Endothelial cell of umbilical vein (primary cell): ENCODE results near the gene MACROD2. TPM values are rescaled to one million over a fixed set of nuclear protein-coding genes. Genes with fewer than 3 reads are reported as not detected.

ENCODE experiments used
- BruUV-seq: library from RNA; stranded (reverse); fragments of 400-500 nt; replicated peaks from 2 replicates; lab custom pipeline; 2021; lab: Mats Ljungman, UMichigan
- CTCF ChIA-PET: fragments of 300-600, 350-600 bp; sonication (Branson Sonifier 250); formaldehyde crosslinking; loops from one replicate; lab custom pipeline; 2021; ENCODE audit warnings: antibody characterized with exemption, inconsistent platforms; lab: Charles Lee
- POLR2A ChIA-PET: fragments of 300-600, 350-600 bp; sonication (Branson Sonifier 250); formaldehyde crosslinking; loops from one replicate; lab custom pipeline; 2021; ENCODE audit warnings: antibody characterized with exemption, inconsistent platforms; lab: Charles Lee
- DNase-seq: peaks from one replicate; pipeline ENCODE4 v3.0.0-alpha.2; 2011; ENCODE audit warnings: low read depth, low spot score
- FAIRE-seq: peaks from 2 replicates; lab custom pipeline; 2011; peaks lifted over from hg19 to GRCh38; lab: Jason Lieb, UNC
- H2AFZ ChIP-seq: 2 replicates; pipeline ENCODE4 v1.6.0; 2012; ENCODE audit warnings: low read depth, low read length, control low read depth, inconsistent platforms
- H3K27ac ChIP-seq: 2 replicates; pipeline ENCODE4 v1.5.1; 2011; ENCODE audit warnings: low read depth, mild to moderate bottlenecking, control low read depth, low read length, moderate library complexity; ENCODE audit not compliant: insufficient read depth
- H3K27me3 ChIP-seq, 2 experiments: 2 replicates each; pipeline versions ENCODE4 v1.6.0 to v1.6.1; 2011; ENCODE audit warnings: low read length in 2 of 2, mixed read lengths in 1 of 2; ENCODE audit not compliant: control insufficient read depth in 2 of 2, insufficient read depth in 2 of 2
- H3K36me3 ChIP-seq, 2 experiments: 2 replicates in 1 of 2; 3 replicates in 1 of 2; pipeline ENCODE4 v1.5.1; 2011; ENCODE audit warnings: low read length in 2 of 2, mild to moderate bottlenecking in 1 of 2, moderate library complexity in 1 of 2; ENCODE audit not compliant: control insufficient read depth in 2 of 2, insufficient read depth in 2 of 2; ENCODE audit errors: extremely low read depth in 1 of 2
- H3K4me1 ChIP-seq: 3 replicates; pipeline ENCODE4 v1.5.1; 2011; ENCODE audit warnings: mild to moderate bottlenecking, low read length; ENCODE audit not compliant: control insufficient read depth, insufficient read depth; ENCODE audit errors: extremely low read depth
- H3K4me2 ChIP-seq: 2 replicates; pipeline ENCODE4 v1.6.1; 2011; ENCODE audit warnings: low read length, control low read depth, mixed read lengths; ENCODE audit not compliant: insufficient read depth
- H3K4me3 ChIP-seq, 3 experiments: fragments of 200-600 bp in 1 of 3; sonication (generic), shearing (Covaris generic) in 1 of 3; replicated peaks in 1 of 3; 2 replicates each; pipeline ENCODE4 v1.5.1; 2011 to 2016; ENCODE audit warnings: control low read depth in 3 of 3, low read length in 3 of 3, mild to moderate bottlenecking in 2 of 3, inconsistent platforms in 1 of 3, low read depth in 1 of 3, moderate library complexity in 1 of 3; ENCODE audit not compliant: insufficient read depth in 1 of 3
- H3K79me2 ChIP-seq: 2 replicates; pipeline ENCODE4 v1.6.0; 2012; ENCODE audit warnings: low read length, inconsistent platforms; ENCODE audit not compliant: control insufficient read depth, insufficient read depth
- H3K9ac ChIP-seq: replicated peaks from 2 replicates; pipeline ENCODE3; 2011; ENCODE audit warnings: low read length, control low read depth; ENCODE audit not compliant: insufficient read depth; ENCODE audit errors: extremely low read depth
- H3K9me1 ChIP-seq: replicated peaks from 3 replicates; pipeline ENCODE4 v1.6.0; 2011; ENCODE audit warnings: mild to moderate bottlenecking, low read length; ENCODE audit not compliant: control insufficient read depth, insufficient read depth; ENCODE audit errors: extremely low read depth
- H3K9me3 ChIP-seq: replicated peaks from 2 replicates; pipeline ENCODE4 v1.5.1; 2012; ENCODE audit warnings: low read length, inconsistent platforms; ENCODE audit not compliant: control insufficient read depth, insufficient read depth
- H4K20me1 ChIP-seq: replicated peaks from 2 replicates; pipeline ENCODE3; 2011; ENCODE audit warnings: mild to moderate bottlenecking, low read length; ENCODE audit not compliant: control insufficient read depth, insufficient read depth; ENCODE audit errors: extremely low read depth
- CTCF ChIP-seq, 2 donors: IDR thresholded peaks; 1 replicate in 1 of 2; 2 replicates in 1 of 2; pipeline ENCODE4 v1.5.1; 2011; ENCODE audit warnings: low read length in 2 of 2, mild to moderate bottlenecking in 2 of 2, moderate library complexity in 2 of 2, control low read depth in 1 of 2, inconsistent platforms in 1 of 2, low read depth in 1 of 2; ENCODE audit not compliant: insufficient read depth in 1 of 2; ENCODE audit errors: extremely low read depth in 1 of 2
- EZH2 ChIP-seq: IDR thresholded peaks from 2 replicates; pipeline ENCODE4 v1.6.1; 2012; ENCODE audit warnings: borderline replicate concordance, low read depth, mild to moderate bottlenecking, moderate library complexity, low read length, inconsistent platforms; ENCODE audit not compliant: severe bottlenecking
- FOS ChIP-seq: IDR thresholded peaks from 2 replicates; pipeline ENCODE4 v1.6.1; 2011; ENCODE audit warnings: mild to moderate bottlenecking, low read length, moderate library complexity, borderline replicate concordance; ENCODE audit not compliant: insufficient read depth
- GATA2 ChIP-seq: IDR thresholded peaks from 2 replicates; pipeline ENCODE4 v1.7.0; 2011; ENCODE audit warnings: low read depth, mild to moderate bottlenecking, moderate library complexity, mixed read lengths, low read length; ENCODE audit not compliant: insufficient read length, insufficient read depth
- JUN ChIP-seq: IDR thresholded peaks from 2 replicates; pipeline ENCODE4 v1.6.1; 2011; ENCODE audit warnings: borderline replicate concordance, low read depth; ENCODE audit not compliant: insufficient read length, insufficient read depth
- MAX ChIP-seq: IDR thresholded peaks from 2 replicates; pipeline ENCODE4 v1.6.1; 2011; ENCODE audit not compliant: insufficient read depth, insufficient read length
- MYC ChIP-seq: IDR thresholded peaks from one replicate; pipeline ENCODE4 v1.6.1; 2011; ENCODE audit warnings: mild to moderate bottlenecking, low read depth, low read length
- POLR2A ChIP-seq: IDR thresholded peaks from 2 replicates; pipeline ENCODE4 v1.6.1; 2012; ENCODE audit warnings: low read depth, mild to moderate bottlenecking, control low read depth, low read length
- POLR2AphosphoS5 ChIP-seq: IDR thresholded peaks from 2 replicates; pipeline ENCODE4 v1.6.1; 2012; ENCODE audit warnings: low read depth, mild to moderate bottlenecking, control low read depth, low read length, moderate library complexity; ENCODE audit not compliant: insufficient read depth
- dilution Hi-C: fragments of 300-500 bp; cut with MboI; formaldehyde crosslinking; loops from one replicate; pipeline ENCODE4 v1.15.0; 2019; ENCODE audit warnings: low sequenced_read_pairs; ENCODE audit not compliant: extremely low pct_ligation_motif_present
- intact Hi-C: fragments of 100-400 bp; cut with micrococcal nuclease; formaldehyde crosslinking; loops from one replicate; pipeline ENCODE4 v1.10.0; 2022
- polyA plus RNA-seq, 4 experiments: library from polyadenylated mRNA; depleted of rRNA in 3 of 4; stranded (reverse) in 3 of 4; unstranded in 1 of 4; fragments of >200 nt; gene quantifications; 2 replicates each; pipeline versions ENCODE4 v1.2.1 to v1.2.3, GENCODE V29; 2011 to 2012; ENCODE audit warnings: missing spikeins in 1 of 4
- total RNA-seq: library from RNA; stranded (reverse); gene quantifications from 2 replicates; pipeline ENCODE4 v1.2.3, GENCODE V29; 2021

MACROD2 gene
- total and polyA plus RNA-seq, 2 donors (not counting 3 experiments of a cell fraction or from before 2014, with no cell fraction given) = 0.11 to 0.73 TPM

GRCh38 chr20:15637950-15638754, 1642.8 kb downstream of the MACROD2 start:
- H3K27me3 ChIP-seq = peaks cover 0 to 2% of the 10 kb centered on the region in 2 experiments
- no peak overlapping the region for H3K27ac ChIP-seq
- no peak overlapping the region for H2AFZ ChIP-seq
- peaks cover 4% of the 10 kb centered on the region for H3K4me1 ChIP-seq
- no peaks in the 10 kb centered on the region for H3K9me3 ChIP-seq
- H3K9me1 ChIP-seq = no peaks in the 10 kb centered on the region
- no peaks in the 10 kb centered on the region for H3K79me2 ChIP-seq
- TF ChIP-seq POLR2A = no peak
- no peak for TF ChIP-seq CTCF (IDR thresholded peaks at IDR 0.05; ENCODE audit: extremely low read depth in 1 of 2, insufficient read depth in 1 of 2, low read depth in 1 of 2, low read length in 2 of 2)
- no peak for TF ChIP-seq MAX
- TF ChIP-seq MYC = no peak
- TF ChIP-seq EZH2 = no peak
- no peak for TF ChIP-seq POLR2AphosphoS5
- no peak for TF ChIP-seq GATA2
- TF ChIP-seq JUN = no peak
- no peak for TF ChIP-seq FOS
- intact Hi-C loops = no loop called here
- no peak overlapping the region for H3K4me2 ChIP-seq
- DNase-seq (peak; percentile 71), FAIRE-seq (no peak)
- H3K36me3 ChIP-seq = no peaks in the 10 kb centered on the region
- ChIA-PET CTCF (interaction anchor here (3.0 kb wide), 1 partner anchor 16 kb away, joined by 12 read pairs; no protein-coding TSS in a partner anchor), POLR2A (no interaction called here)
- BruUV-seq = no TSS peak
- H4K20me1 ChIP-seq = no peaks in the 10 kb centered on the region
- H3K9ac ChIP-seq = no peak overlapping the region
- dilution Hi-C loops = no loop called here
- no peak overlapping the region for H3K4me3 ChIP-seq
